ENCODE data around the gene GPR39.

The GPR39 gene

GRCh38 chr2:132597166-132597565, 180.6 kb downstream of the GPR39 start:
- TF ChIP-seq ZFX (IDR thresholded peaks at IDR 0.05) (no peak), CTCF (conservative IDR thresholded peaks at IDR 0.05) (no peak)
- H3K27ac ChIP-seq = no peak overlapping the region

DNA sequence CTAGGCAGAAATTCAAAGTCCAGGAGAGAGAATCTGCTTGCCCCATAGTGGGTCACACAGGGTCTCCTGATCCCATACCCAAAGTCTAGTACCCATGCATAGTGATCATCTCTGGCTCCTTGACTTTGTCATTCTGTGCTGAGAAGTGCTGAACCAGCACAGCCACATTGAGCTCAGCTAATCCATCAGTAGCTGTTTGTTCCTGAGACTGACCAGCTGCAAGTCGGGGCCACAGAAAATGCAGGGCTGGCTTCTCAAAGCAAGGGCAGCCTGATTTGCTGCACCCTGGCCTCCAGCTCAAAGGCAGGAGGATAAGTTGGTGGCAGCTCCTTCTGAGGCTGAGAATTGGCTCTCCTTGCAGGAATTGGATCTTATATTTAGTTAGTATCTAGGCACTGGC, 181.2 kb downstream of the GPR39 start:
- H3K27ac ChIP-seq = no peak overlapping the region
- TF ChIP-seq ZFX (IDR thresholded peaks at IDR 0.05) (no peak), CTCF (conservative IDR thresholded peaks at IDR 0.05) (no peak)

GRCh38 chr2:132598536-132598935, 181.9 kb downstream of the GPR39 start:
- TF ChIP-seq CTCF (conservative IDR thresholded peaks at IDR 0.05) (no peak), ZFX (IDR thresholded peaks at IDR 0.05) (no peak)
- H3K27ac ChIP-seq = no peak overlapping the region

GRCh38 chr2:132599556-132599955, 183.0 kb downstream of the GPR39 start:
- TF ChIP-seq CTCF (conservative IDR thresholded peaks at IDR 0.05) (no peak), ZFX (IDR thresholded peaks at IDR 0.05) (no peak)
- H3K27ac ChIP-seq = no peak overlapping the region

GRCh38 chr2:132604561-132604960, 188.0 kb downstream of the GPR39 start:
- TF ChIP-seq CTCF (conservative IDR thresholded peaks at IDR 0.05) = no peak
- TF ChIP-seq ZFX (IDR thresholded peaks at IDR 0.05) = no peak
- no peak overlapping the region for H3K27ac ChIP-seq

DNA sequence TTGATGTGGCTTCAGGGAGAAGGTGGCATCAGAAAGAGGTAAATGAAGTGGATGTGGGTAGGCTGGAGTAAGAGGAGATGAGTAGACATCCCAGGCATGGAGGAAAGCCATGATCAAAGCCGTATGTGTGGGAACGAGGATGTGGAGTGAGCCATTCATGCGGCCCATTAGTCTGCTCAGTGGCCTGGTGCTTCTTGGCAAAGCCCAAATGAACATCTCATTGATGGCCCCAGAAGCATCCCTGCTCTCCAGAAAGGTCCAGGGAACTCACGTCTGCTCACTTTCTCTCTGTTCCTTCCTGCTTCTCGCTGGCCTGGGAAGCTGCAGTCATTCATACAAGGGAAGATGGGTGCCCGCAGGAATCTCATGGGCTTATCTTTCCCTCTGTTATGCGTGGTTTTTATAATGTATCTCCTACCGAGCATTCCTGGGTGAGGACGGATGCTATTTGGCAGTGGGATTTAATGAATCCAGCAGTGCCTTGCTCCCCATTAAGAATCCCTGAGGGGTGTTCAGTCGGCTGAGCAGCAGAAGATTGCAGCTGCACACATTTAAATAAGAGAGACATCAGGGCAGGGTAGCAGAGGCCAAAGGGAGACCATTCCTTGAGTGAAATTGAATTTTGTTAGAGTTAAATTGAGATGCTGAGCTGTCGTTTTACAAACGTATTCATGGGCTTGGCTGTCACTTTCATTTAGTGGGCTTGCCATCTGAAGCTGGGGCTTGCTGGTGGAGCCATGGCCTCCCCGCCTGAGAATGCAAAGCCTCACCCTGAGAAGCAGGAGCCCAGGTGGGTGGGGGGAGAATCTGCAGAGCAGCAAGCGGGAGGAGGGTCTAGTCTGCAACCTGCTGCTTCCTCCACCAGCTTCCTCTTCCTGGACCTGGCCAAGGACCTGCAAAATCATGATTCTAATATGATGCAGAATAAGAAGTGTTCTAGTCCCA, 188.9 kb downstream of the GPR39 start:
- no peak for TF ChIP-seq CTCF (conservative IDR thresholded peaks at IDR 0.05)
- TF ChIP-seq ZFX (IDR thresholded peaks at IDR 0.05) = no peak
- H3K27ac ChIP-seq = no peak overlapping the region

- TF ChIP-seq ZFX (IDR thresholded peaks at IDR 0.05) = no peak
- TF ChIP-seq CTCF (conservative IDR thresholded peaks at IDR 0.05) = no peak
- no peak overlapping the region for H3K27ac ChIP-seq
Observed at GRCh38 chr2:132606649-132607048, 190.0 kb downstream of the GPR39 start.

Measured in C4-2B (cell line).